Fibroblast of lung (primary cell): ENCODE results near the gene CNTNAP5. TPM values are rescaled to one million over a fixed set of nuclear protein-coding genes. Genes with fewer than 3 reads are reported as not detected.

Source experiments
- DNase-seq, 2 donors: peaks; one replicate each; pipeline versions ENCODE4 v3.0.0 to v3.0.0-alpha.2; 2010; ENCODE audit warnings: low read depth in 2 of 2
- H2AFZ ChIP-seq: 2 replicates; pipeline ENCODE4 v1.5.1; 2012; ENCODE audit warnings: low read length, control low read depth, inconsistent platforms
- H3K27ac ChIP-seq: 2 replicates; pipeline ENCODE4 v1.5.1; 2011; ENCODE audit warnings: low read length, control low read depth; ENCODE audit not compliant: insufficient read depth
- H3K27me3 ChIP-seq: 2 replicates; pipeline ENCODE4 v1.5.1; 2011; ENCODE audit warnings: mild to moderate bottlenecking, low read length; ENCODE audit not compliant: control insufficient read depth, insufficient read depth
- H3K36me3 ChIP-seq: 2 replicates; pipeline ENCODE4 v1.5.1; 2011; ENCODE audit warnings: low read length; ENCODE audit not compliant: control insufficient read depth, insufficient read depth
- H3K4me1 ChIP-seq: 2 replicates; pipeline ENCODE4 v1.5.1; 2011; ENCODE audit warnings: low read length; ENCODE audit not compliant: control insufficient read depth, insufficient read depth; ENCODE audit errors: extremely low read depth
- H3K4me2 ChIP-seq: 2 replicates; pipeline ENCODE4 v1.5.1; 2011; ENCODE audit warnings: low read length, control low read depth; ENCODE audit not compliant: insufficient read depth; ENCODE audit errors: extremely low read depth
- H3K4me3 ChIP-seq, 4 experiments: fragments of 200-600 bp in 1 of 4; sonication (generic) in 1 of 4; replicated peaks in 1 of 4; 2 replicates each; pipeline ENCODE4 v1.5.1; 2011 to 2016; ENCODE audit warnings: low read length in 4 of 4, low read depth in 3 of 4, mild to moderate bottlenecking in 3 of 4, control low read depth in 2 of 4, inconsistent platforms in 1 of 4, mixed read lengths in 1 of 4; ENCODE audit not compliant: insufficient read depth in 1 of 4; ENCODE audit errors: control extremely low read depth in 1 of 4
- H3K79me2 ChIP-seq: 2 replicates; pipeline ENCODE4 v1.5.1; 2012; ENCODE audit warnings: mild to moderate bottlenecking, low read length, inconsistent platforms; ENCODE audit not compliant: control insufficient read depth, insufficient read depth
- H3K9ac ChIP-seq: 2 replicates; pipeline ENCODE4 v1.5.1; 2011; ENCODE audit warnings: mild to moderate bottlenecking, low read length, control low read depth; ENCODE audit not compliant: insufficient read depth
- H3K9me3 ChIP-seq: 2 replicates; pipeline ENCODE4 v1.5.1; 2012; ENCODE audit warnings: low read depth, low read length; ENCODE audit not compliant: control insufficient read depth, insufficient read depth
- H4K20me1 ChIP-seq: 2 replicates; pipeline ENCODE4 v1.5.1; 2011; ENCODE audit warnings: low read length; ENCODE audit not compliant: control insufficient read depth, insufficient read depth; ENCODE audit errors: extremely low read depth
- EZH2 ChIP-seq: IDR thresholded peaks from 2 replicates; pipeline ENCODE4 v1.5.1; 2012; ENCODE audit warnings: low read length, control low read depth, mild to moderate bottlenecking; ENCODE audit errors: missing control alignments
- polyA plus RNA-seq, 2 donors: library from polyadenylated mRNA; depleted of rRNA in 1 of 2; stranded (reverse) in 1 of 2; unstranded in 1 of 2; fragments of >200 nt; gene quantifications; 2 replicates each; pipeline ENCODE4 v1.2.1, GENCODE V29; 2011 to 2012; ENCODE audit warnings: missing spikeins in 1 of 2
- total RNA-seq: library from RNA; depleted of rRNA; stranded (reverse); fragments of >200 nt; gene quantifications from 2 replicates; pipeline ENCODE4 v1.2.1, GENCODE V29; 2014
- TF ChIP-seq, protein P1 (sequence below), 2 donors: IDR thresholded peaks in 1 of 2; conservative IDR thresholded peaks in 1 of 2; 1 replicate in 1 of 2; 2 replicates in 1 of 2; pipeline ENCODE4 v1.5.1; 2011 to 2012; ENCODE audit warnings: low read length in 2 of 2, control low read depth in 1 of 2, inconsistent platforms in 1 of 2, low read depth in 1 of 2, mild to moderate bottlenecking in 1 of 2

CNTNAP5 gene
- total and polyA plus RNA-seq, 2 donors (not counting 1 experiment from before 2014, with no cell fraction given), result not detected

DNA sequence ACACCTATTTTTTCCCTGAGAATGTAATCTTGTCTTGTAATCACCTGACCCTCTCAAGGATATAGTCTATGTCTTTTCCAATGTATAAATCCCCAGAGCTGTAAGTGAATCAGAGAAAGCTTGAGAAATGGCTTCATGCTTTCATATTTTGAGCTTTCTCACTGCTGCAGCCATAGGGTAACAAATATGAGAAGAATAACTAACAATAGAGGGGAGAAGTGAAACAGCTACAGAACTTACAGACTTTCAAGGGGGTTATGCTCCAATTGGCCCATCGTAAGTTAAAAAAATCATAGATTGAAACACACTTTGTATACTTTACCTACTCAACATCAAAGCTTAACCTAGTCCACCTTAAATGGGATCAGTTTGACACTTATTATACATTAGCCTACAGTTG, 111.0 kb downstream of the CNTNAP5 start:
- DNase-seq, result no peak
- Histone ChIP-seq H3K36me3 (no peaks in the 10 kb centered on the region), H4K20me1 (no peaks in the 10 kb centered on the region), H3K27me3 (no peaks in the 10 kb centered on the region), H3K4me1 (no peaks in the 10 kb centered on the region), H3K9me3 (no peaks in the 10 kb centered on the region), H2AFZ (no peak overlapping the region), H3K4me3 (no peak overlapping the region), H3K79me2 (no peaks in the 10 kb centered on the region), H3K4me2 (no peak overlapping the region), H3K9ac (no peak overlapping the region), H3K27ac (no peak overlapping the region)
- TF ChIP-seq, protein P1, sequence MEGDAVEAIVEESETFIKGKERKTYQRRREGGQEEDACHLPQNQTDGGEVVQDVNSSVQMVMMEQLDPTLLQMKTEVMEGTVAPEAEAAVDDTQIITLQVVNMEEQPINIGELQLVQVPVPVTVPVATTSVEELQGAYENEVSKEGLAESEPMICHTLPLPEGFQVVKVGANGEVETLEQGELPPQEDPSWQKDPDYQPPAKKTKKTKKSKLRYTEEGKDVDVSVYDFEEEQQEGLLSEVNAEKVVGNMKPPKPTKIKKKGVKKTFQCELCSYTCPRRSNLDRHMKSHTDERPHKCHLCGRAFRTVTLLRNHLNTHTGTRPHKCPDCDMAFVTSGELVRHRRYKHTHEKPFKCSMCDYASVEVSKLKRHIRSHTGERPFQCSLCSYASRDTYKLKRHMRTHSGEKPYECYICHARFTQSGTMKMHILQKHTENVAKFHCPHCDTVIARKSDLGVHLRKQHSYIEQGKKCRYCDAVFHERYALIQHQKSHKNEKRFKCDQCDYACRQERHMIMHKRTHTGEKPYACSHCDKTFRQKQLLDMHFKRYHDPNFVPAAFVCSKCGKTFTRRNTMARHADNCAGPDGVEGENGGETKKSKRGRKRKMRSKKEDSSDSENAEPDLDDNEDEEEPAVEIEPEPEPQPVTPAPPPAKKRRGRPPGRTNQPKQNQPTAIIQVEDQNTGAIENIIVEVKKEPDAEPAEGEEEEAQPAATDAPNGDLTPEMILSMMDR (conservative IDR thresholded peaks at IDR 0.05 in 1 of 2, IDR thresholded peaks at IDR 0.05 in 1 of 2; ENCODE audit: low read depth in 1 of 2, low read length in 2 of 2), result no peak
- no peak for TF ChIP-seq EZH2

DNA sequence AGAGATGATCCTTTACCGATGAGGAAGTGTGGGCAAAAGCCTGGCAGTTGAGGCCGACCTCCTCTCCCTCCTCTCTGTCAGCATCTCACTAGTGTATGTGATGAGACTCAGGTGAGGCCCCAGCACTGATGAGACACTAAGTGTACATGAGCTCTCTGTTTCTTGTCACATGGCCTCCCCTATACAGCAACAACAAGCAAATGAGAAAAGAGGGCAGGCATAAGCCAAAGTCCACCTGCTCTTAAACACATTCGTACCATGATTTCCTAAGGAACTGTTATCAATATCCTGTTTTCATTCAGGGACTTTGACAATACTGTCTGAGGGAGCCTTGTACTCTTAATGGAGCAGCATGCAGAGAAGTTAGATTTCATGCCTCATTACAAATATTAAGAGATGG, 113.0 kb downstream of the CNTNAP5 start:
- H3K4me3 ChIP-seq, result no peak overlapping the region
- no peak overlapping the region for H3K27ac ChIP-seq
- TF ChIP-seq EZH2, result no peak
- TF ChIP-seq, protein P1 (conservative IDR thresholded peaks at IDR 0.05 in 1 of 2, IDR thresholded peaks at IDR 0.05 in 1 of 2; ENCODE audit: low read depth in 1 of 2, low read length in 2 of 2), result no peak
- H3K9me3 ChIP-seq, result no peaks in the 10 kb centered on the region
- H3K4me2 ChIP-seq, result no peak overlapping the region
- H3K9ac ChIP-seq, result no peak overlapping the region
- no peaks in the 10 kb centered on the region for H3K27me3 ChIP-seq
- no peaks in the 10 kb centered on the region for H3K36me3 ChIP-seq
- H3K4me1 ChIP-seq, result no peaks in the 10 kb centered on the region
- DNase-seq, result no peak
- no peaks in the 10 kb centered on the region for H4K20me1 ChIP-seq
- H2AFZ ChIP-seq, result no peak overlapping the region
- no peaks in the 10 kb centered on the region for H3K79me2 ChIP-seq

DNA sequence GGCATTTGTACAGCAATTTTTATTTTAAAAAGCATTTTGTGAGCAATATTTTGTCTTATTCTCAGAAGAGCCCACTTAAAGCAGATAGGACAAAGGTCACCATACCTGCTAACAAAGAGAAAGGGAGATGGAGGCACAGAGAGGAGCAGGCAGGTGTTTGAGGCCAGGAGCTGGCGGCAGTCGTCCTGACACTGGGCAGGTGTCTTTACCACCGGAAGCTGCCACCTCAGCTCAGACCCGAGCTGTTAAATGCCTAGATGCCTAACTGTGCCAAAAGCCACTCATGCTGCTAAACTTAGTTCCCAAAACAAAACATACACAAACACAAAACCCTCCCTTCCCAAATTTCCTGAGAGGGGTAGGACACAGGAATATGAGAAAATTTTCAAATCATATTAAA, 120.9 kb downstream of the CNTNAP5 start:
- Histone ChIP-seq H3K4me1 (no peaks in the 10 kb centered on the region), H3K9ac (no peak overlapping the region), H3K27me3 (no peaks in the 10 kb centered on the region), H3K4me2 (no peak overlapping the region), H3K27ac (no peak overlapping the region), H4K20me1 (no peaks in the 10 kb centered on the region), H3K36me3 (no peaks in the 10 kb centered on the region), H3K9me3 (no peaks in the 10 kb centered on the region), H3K4me3 (no peak overlapping the region), H2AFZ (no peak overlapping the region), H3K79me2 (no peaks in the 10 kb centered on the region)
- no peak for DNase-seq
- no peak for TF ChIP-seq EZH2
- TF ChIP-seq, protein P1 (conservative IDR thresholded peaks at IDR 0.05 in 1 of 2, IDR thresholded peaks at IDR 0.05 in 1 of 2; ENCODE audit: low read depth in 1 of 2, low read length in 2 of 2), result no peak
